Activated CD8-positive, alpha-beta memory T cell treated with anti-CD3 and anti-CD28 coated beads, Interleukin-2, amount 50 U/mL, for 1 hour (primary cell): ENCODE results near the gene TMEM205.
"Not testable (repeated sequence)": the region's sequence is repeated elsewhere in the genome, so short reads cannot be mapped to it uniquely, and the experiment has no call there.

Experiments
- DNase-seq: peaks from one replicate; pipeline ENCODE4 v3.0.0-alpha.2; 2020; ENCODE audit errors: extremely low read depth

The TMEM205 gene

DNA sequence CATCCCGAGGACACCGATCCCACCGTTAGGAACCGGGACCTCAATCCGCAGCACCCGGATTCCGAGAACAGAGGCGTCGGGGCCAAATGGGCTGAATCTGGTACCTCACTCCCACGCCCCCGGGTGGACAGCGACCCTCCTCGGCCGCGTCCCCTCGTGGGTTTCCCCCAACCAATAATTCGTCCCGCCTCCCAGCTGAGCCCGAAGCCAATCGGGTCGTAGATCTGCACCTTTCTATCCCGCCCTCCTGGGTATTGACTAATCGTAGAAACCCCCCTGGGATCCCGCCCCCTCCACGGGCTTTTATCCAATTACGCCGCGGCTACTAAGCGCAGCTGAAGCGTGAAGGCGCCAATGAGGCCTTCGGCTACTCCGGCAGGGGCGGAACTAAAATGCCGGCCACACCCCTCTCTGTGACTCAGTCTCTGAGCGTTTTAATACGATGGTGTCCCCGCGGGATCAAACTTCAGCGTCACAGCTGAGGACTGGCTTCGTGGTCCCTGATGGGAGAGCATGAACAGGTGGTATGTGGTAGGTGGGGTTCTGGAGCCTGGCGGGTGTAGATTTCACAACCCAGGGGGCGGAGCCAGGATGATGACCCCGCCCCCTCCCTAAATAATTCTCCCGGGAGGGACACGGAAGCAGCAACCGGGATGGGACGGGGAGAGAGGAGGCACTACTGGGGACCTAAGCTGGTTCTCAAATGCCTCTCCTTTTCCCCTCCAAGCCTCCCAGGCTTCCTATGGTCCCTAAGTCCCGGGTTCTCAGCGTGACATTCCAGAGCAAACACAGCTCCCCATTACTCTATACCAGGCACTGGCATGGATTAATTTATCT lies at the start of gene TMEM205, which contains the start of gene CCDC159:
Gene TMEM205, minus strand, starts transcription at position 165 of the 837 bp plus-strand sequence. CDS start 649 bp downstream, outside the sequence.
Gene CCDC159, plus strand, starts transcription at position 416 of the 837 bp plus-strand sequence. Its CDS starts 88 bp downstream, at position 504.
- DNase-seq, result peak; percentile 97

DNA sequence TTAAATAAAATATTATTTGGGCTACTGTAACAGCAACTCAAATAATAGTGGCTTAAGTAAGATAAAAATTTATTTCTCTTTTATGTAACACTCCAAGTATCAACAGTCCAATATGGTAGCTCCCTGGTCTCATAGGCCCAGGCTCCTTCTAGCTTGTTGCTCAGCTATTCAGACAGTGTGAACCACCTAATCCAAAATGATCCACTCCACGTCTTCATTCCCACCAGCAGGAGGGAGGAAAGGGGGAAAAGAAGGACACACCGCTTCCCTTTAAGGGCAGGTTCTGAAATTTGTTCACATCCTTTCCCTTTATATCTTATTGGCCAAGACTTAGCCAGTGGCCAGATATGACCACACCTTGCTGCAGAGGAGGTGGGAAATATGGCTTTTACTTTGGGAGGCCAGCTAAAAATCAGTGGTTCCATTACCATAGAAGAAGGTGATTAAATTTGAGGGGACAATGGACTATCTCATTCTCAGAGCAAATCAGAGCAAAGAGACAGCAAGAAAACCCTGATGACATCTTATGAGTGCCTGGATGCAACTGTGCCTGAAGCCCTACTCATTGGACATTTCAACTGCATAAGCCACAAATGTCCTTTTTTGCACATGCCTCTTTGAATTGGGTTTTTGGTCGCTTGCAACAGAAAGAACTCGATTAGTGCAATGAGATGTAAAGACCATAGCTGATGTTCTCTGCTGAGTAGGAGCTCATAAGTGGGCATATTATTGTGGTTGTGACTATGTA lies 45.0 kb upstream of the TMEM205 start:
- DNase-seq, result no peak

DNA sequence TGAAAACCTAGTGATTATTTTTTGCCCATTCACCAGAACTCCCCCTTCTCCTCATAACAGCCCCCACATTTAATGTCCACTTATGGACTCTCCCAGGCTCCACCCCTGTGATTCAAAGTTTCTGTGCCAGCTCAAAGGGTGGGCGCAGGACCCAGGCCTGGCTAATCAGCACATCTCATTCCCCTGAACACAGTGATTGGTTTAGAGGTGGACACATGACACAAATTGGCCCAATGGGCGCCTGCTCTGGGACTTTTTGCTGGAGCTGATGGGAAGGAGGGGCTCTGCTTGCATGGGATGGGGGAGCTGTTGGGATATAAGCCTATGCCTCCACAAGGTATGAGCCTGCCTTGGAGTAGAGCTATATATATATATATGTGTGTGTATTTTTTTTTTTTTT lies 44.3 kb upstream of the TMEM205 start:
- no peak for DNase-seq

DNA sequence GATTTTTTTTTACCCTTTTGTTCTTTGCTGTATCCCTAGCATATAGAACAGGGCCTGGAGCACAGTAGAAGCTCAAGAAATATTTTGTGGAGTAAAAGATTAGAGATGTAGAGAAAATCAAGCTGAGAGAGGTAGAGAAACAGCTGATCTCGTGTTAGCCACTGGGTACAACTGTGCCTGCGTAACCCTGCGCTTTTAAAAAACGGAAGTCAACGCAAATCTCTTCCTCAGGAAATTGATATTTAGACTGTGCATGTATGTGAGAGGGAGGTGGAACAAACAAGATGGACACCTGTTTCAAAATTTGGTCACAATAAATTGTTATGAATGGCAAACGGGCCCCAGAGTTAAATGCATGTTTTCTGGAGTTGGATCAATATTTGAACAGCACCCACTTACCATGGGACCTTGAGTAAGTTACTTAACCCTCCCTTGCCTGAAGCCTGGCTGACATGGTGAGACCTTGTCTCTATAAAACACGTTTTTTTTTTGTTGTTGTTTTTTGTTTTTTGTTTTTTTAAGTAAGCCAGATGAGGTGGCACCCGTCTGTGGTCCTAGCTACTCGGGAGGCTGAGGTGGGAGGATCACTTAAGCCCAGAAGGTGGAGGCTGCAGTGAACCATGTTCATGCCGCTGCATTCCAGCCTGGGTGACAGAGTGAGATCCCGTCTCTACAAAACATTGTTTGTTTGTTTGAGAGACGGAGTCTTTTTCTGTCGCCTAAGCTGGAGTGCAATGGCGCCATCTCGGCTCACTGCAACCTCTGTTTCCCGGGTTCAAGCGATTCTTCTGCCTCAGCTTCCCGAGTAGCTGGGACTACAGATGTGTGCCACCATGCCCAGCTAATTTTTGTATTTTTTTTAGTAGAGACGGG lies 41.3 kb upstream of the TMEM205 start:
- DNase-seq, result no peak

DNA sequence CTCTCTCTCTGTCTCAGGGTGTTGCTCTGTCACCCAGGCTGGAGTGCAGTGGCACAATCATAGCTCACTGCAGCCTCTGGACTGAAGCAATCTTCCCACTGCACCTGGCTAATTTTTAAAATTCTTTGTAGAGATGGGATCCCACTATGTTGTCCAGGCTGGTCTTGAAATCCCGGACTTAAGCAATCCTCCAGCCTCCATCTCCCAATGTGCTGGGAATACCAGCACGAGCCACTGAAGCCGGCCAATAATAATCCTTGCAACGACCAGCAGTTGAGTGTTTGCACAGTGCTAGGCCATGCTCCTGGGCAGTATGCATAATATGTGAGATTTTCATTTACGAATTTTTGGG lies 38.7 kb upstream of the TMEM205 start:
- no peak for DNase-seq

DNA sequence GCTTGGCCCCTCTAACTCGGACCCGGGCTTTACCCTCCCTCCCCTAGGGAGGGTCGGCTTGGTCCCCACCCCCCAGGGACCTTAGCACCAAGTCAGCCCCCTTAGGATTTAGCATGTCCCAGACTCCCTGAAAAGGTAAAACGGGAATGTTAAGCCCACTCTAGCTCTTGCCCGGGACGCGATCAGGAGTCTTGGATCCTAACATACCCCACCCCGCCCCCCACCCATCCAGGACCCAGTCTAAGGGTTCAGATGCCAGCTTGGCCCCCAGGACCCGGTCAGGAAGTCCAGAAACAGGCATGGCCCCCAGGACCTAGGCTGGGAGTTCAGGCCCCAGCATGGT lies 37.6 kb upstream of the TMEM205 start:
- DNase-seq, result no peak

DNA sequence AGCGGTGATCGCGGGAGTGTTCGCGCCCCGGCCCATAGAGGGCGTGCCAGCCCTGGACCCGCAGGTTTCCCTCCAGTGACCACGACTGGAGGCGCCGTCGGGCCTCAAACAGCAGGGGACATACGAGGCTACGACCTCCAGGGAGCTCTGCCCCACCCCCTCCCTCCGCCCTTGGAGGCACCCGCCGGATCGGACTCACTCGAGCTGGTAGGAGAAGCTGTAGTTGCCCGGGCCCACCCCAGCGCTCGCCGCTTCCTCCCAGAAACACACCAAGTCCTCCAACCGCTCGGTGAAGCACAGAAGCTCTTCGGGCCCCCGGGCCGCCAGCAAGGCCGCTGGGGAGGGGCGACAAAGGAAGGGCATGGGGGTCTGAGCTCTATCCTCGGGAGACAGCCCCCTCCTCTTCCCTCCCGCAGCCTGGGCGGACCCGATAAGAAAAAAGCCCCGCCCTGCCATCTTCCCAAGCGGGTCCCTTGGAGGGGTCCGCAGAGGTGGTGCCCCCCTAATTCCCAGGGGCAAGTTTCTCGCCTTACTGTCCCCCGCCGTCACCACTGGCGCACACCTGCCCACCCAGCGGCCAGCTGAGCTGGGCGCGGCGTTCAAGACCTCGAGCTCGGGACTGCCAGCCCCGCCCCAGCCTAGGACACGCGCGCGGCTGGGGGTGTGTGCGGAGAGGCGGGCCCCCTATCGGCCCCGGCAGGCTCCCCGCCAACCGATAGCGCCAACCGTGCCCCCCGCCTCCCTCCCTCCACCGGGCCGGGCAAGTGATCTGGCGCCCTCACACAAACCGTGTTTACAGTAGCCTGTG lies 37.0 kb upstream of the TMEM205 start:
- no peak for DNase-seq

DNA sequence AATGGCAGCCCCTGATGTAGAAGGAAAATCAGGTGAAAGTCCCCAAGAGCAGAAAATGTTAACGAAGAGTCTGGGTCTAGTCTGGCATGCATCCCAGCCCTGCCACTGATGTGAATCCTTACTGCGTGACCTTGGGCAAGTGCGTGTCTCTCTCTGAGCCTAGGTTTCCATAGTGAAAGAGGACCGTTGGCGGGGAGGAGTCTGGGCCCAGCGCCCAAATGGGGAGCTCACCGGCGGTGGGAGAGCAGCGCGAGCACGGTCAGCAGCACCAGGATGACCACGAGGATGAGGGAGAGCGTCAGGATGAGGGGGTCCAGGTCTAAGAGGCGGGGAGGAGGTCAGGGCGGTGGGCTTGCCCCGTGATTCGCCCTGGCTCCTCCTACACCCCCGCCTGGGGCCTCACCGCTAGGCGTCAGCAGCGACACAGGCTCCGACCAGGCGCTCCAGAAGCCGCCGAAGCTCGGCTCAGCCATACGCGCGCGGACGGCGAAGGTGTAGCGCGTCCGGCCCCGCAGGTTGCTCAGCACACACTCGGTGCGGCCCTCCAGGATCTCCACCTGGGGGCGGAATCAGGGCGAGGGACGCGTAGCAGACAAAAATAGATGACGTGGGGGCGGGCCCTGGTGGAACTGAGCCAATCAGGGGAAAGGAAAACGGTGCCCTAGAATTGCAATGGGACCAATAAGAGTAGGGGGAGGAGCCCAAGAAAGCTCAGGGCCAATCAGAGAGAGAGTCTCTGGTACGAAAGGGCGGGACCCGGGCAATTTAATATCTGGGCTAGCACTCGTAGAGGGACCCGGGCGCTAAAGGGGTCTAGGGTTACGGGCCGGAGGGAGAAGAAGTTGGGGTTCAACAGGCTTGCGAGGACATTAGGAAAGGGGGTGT lies 34.8 kb upstream of the TMEM205 start:
- DNase-seq, result peak; percentile 94

DNA sequence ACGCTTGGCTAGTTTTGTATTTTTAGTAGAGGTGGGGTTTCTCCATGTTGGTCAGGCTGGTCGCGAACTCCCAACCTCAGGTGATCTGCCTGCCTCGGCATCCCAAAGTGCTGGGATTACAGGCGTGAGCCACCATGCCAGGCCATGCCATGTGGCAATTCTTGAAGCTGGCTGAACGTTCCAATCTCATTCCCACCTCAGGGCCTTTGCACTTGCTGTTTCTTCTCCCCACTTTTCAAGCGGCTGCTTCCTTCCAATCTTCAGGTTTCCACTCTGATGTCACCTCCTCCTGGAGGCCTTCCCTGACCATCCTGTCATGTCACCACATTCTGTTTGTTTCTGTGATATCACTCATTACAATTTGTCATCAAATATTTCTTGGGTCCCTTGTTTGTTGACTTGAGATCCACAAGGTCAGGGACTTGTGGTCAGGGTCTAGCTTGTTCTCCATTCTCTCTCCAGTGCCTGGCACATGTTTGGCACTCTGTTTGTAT lies 33.8 kb upstream of the TMEM205 start:
- DNase-seq, result no peak

DNA sequence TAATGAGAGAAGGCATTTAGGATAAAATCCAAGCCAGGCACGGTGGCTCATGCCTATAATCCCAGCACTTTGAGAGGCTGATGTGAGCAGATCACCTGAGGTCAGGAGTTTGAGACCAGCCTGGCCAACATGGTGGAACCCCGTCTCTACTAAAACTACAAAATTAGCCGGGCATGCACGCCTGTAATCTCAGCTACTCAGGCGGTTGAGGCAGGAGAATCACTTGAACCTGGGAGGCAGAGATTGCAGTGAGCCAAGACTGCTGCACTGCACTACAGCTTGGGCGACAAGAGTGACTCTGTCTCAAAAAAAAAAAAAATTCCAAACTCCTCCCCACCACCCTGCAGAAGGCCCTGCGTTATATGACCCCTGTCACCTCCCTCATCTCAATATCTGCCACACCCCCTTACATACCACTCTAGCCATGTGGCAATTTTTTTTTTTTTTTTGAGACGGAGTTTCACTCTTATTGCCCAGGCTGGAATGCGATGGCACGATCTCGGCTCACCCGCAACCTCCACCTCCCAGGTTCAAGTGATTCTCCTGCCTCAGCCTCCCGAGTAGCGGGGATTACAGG lies 33.3 kb upstream of the TMEM205 start:
- DNase-seq, result not testable (repeated sequence)

DNA sequence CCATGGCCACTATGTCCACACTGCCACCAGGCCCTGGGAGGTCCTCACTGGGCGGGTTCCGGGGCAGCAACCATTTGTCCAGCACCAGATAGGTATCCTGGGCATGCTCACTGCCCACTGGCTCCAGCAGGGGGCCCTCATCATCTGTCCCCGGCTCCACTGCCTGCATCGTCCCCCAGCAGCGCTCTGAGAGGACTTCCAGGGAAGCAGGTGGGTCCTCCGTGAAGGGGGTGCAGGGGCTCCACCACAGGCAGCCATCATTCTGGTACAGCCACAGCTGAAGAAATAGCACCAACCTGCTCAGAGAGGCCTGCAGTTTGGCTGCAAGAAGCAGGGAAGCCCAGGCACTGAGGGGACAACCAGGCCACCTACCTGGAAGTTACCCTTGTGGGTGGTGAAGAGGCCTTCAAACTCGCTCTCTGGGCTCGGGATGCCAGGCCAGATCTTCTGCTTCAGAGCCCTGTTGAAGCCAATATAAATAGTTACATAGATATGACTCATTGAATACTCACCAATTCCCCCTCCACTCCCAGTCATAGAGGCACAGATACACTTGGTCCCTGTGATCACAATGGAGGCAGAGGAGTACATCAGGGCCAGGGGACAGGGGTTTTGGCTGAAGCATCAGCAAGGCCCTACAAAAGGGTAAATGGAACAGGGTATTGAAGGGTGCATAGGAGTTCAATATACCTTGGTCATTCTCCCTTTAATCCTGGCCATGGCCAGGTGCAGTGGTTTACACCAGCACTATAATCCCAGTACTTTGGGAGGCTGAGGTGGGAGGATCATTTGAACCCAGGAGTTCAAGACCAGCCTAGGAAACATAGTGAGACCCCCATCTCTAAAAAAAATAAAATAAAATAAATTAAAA lies 32.5 kb upstream of the TMEM205 start:
- no peak for DNase-seq

DNA sequence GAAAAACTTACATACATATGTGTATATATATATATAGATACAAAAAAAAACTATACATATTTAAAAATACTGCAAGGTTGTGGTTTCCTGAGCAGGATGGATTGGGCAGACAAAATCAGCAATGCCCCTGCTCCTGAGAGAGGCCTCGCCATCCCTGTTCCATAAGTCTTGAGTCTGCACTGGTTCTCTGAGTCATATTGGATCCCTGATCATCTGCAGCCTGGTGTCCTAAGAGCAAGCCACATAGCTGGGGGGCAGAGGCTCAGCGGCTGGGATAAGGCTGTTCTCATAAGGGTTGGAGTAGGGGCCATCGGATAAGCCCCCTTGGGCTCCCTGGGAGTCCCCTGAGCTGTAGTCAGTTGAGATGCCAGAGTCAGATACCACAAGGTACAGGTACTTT lies 31.7 kb upstream of the TMEM205 start:
- DNase-seq, result no peak

DNA sequence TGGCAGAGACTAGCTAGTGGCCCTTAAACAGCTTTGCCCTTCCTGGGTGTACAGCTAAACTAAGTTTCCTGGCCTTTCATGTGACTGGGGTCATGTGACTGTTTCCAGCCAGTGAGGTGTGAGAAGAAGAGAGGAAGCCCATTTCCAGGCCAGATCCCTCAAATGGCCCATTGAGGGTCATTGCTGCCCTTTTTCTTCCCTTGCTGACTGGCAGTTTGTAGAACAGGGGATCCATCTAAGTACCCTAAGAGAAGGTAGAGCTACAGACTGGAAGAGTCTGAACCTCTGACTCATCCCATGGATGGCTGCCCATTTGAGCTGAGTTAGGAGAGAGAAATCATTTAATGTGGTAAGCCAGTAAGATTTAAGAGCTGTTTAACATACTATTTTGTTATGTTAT lies 31.2 kb upstream of the TMEM205 start:
- no peak for DNase-seq

DNA sequence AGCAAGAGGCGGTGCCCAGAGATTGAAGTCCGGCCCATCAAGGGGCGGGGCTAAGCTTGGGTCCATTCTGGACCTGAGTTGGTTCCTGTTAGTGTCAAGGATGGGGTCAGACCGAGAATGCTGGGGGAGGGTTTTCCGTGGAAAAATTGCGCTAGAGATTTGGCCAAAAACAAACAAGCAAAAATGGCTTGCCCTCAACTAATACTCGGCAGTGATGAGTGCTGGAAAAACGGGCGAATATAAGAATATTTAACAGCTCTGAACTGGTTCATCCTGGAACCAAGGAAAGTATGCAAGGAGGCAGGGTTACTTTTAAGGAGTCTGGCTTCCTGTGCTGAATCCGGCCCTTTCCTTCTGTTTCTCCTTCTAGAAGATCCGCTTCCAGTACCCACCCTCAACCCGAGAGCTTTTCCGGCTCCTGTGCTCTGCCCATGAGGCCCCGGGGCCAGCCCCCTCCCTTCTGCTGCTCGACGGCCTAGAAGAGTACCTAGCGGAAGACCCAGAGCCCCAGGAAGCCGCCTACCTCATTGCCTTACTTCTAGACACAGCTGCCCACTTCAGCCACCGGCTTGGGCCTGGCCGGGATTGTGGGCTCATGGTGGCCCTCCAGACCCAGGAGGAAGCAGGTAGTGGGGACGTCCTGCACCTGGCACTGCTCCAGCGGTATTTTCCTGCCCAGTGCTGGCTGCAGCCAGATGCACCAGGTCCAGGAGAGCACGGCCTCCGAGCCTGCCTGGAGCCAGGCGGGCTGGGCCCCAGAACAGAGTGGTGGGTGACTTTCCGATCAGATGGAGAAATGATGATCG lies 29.3 kb upstream of the TMEM205 start:
- DNase-seq, result no peak

DNA sequence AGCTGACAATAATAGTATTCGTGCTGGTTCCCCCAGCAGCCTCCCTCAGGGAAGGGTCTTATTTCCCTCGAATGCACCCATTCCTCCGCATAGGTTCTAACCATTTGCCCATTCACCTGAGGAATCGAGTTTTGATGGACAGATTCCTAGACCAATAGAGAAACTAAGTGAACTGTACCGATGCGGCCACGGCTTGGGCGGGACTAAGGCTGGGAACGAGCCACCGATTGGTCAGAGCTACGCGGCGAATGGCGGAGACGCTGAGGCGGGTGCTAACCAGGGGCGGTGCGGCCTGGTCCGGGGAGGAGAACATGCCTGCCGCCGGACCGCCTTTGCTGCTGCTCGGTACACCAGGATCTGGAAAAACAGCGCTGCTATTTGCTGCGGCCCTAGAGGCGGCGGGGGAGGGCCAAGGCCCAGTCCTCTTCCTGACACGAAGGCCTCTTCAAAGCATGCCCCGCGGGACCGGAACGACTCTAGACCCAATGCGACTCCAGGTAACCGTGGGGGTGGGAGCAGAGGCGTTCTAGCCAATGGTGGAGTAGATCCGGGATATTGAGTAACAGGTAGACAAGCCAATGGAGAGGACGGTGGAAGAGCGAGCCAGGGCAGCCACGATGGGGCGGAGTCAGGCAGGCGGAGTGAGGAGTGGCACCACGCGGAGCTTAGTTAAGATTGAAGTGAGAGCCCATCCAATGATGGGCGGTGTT lies 28.5 kb upstream of the TMEM205 start, which contains the start of gene SWSAP1:
Gene SWSAP1, plus strand, starts transcription at position 234 of the 710 bp plus-strand sequence. Its CDS starts 15 bp downstream, at position 249.
- peak; percentile 92 for DNase-seq

DNA sequence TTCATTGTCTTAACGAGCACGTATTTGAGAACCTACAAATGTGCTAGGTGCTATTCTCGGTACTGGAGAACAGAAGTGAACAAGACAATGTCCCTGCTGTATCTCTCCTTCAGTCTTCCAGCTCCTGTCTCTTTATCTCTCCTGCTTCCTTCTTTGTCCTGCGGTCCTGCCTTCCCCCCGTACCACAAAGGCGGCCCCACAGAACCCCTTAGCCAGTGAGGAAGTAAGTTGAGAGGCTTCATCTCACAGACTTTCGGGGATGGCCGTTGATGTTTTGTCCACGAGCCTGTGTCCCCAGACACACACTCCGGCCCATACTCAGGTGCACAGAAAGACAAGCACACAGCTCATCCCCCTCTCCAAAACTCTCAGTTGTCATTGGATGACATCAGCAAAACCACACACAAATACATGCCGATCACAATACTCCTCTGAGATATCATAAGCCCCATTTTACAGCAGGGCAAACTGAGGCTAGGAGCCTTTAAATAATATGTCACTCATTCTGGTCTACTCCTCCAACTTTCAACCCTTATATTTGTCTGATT lies 27.9 kb upstream of the TMEM205 start:
- DNase-seq, result no peak
